Measurements from ENCODE around the gene BUB1. TPM values are rescaled to one million over a fixed set of nuclear protein-coding genes. Genes with fewer than 3 reads are reported as not detected.

The BUB1 gene
- total RNA-seq, 4 donors from 2014 or later: 1.2 to 7.7 (median 3.2) TPM

DNA sequence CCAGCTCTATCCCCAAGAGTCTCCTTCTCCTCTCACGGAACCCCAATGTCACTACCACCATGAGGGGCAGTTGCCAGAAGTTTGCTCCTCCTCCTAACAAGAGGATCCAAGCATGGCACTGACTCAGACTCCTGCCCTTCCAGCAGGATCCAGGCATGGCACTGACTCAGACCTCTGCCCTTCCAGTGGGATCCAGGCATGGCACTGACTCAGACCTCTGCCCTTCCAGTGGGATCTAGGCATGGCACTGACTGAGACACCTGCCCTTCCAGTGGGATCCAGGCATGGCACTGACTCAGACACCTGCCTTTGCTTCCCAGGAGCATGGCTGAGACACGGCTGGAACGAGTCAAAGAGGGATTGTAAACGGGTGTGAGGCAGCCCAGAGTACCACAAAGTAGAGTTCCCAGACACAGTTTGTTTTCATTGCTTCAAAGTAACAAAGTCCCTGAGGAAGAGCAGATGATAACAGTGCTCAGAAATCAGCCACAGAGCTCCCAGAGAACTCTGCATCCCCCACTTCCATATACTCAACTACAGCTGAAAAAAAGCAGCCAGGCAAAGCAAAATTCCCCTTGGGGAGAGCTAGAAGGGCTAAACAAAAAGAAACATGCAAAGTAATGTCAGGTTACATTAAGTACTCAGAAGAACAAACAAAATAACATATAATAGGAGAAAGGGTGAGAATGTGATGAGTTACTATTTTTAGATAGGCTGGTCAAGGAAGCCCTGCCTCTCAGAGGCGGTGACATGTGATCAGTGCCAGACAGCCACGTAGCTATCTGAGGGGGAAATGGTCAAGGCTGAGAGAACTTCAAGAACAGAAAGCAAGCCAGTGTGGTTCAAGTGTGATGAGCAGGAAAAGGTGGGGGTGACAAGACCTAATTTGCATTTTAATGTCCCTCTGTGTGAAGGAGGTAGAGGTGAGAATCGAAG, 3.0 kb downstream of the BUB1 start:
- no peaks in the 10 kb centered on the region for H3K27me3 ChIP-seq
- no peaks in the 10 kb centered on the region for H3K36me3 ChIP-seq
- 59% methylated on average over 7 of the region's 7 CpGs for WGBS
- no peak for TF ChIP-seq EP300 (IDR thresholded peaks at IDR 0.05)
- TF ChIP-seq POLR2AphosphoS5 (IDR thresholded peaks at IDR 0.05): no peak
- TF ChIP-seq, protein P1, sequence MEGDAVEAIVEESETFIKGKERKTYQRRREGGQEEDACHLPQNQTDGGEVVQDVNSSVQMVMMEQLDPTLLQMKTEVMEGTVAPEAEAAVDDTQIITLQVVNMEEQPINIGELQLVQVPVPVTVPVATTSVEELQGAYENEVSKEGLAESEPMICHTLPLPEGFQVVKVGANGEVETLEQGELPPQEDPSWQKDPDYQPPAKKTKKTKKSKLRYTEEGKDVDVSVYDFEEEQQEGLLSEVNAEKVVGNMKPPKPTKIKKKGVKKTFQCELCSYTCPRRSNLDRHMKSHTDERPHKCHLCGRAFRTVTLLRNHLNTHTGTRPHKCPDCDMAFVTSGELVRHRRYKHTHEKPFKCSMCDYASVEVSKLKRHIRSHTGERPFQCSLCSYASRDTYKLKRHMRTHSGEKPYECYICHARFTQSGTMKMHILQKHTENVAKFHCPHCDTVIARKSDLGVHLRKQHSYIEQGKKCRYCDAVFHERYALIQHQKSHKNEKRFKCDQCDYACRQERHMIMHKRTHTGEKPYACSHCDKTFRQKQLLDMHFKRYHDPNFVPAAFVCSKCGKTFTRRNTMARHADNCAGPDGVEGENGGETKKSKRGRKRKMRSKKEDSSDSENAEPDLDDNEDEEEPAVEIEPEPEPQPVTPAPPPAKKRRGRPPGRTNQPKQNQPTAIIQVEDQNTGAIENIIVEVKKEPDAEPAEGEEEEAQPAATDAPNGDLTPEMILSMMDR (IDR thresholded peaks at IDR 0.05): no peak
- no peak for TF ChIP-seq POLR2A (IDR thresholded peaks at IDR 0.05)
- no peak overlapping the region for H3K27ac ChIP-seq
- no peak for DNase-seq (ENCODE audit: low spot score in 2 of 2)
- H3K9me3 ChIP-seq: no peaks in the 10 kb centered on the region
- H3K4me3 ChIP-seq: no peak overlapping the region
- H3K4me1 ChIP-seq: peaks cover 20% of the 10 kb centered on the region

DNA sequence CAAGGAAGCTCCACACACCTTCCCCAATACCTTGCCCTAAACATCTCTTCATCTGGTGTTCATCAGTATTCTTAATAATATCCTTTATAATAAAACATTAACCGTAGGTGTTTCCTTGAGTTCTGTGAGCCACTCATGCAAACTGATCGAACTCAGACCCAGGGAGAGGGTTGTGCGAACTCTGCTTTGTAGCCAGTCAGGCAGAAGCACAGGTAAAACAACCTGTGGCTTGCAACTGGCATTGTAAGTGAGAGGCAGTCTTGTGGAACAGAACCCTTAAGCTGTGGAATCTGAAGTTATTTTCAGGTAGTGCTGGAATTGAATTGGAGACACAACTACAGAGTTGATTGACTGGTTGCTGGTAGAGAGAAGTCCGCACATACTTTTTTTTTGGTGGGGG, 4.7 kb downstream of the BUB1 start:
- Histone ChIP-seq H3K9me3 (no peaks in the 10 kb centered on the region), H3K4me1 (peaks cover 10% of the 10 kb centered on the region), H3K36me3 (no peaks in the 10 kb centered on the region), H3K27me3 (no peaks in the 10 kb centered on the region), H3K27ac (no peak overlapping the region), H3K4me3 (no peak overlapping the region)
- WGBS: 97% methylated on average over 4 of the region's 4 CpGs
- no peak for DNase-seq (ENCODE audit: low spot score in 2 of 2)
- TF ChIP-seq, protein P1 (IDR thresholded peaks at IDR 0.05): no peak
- no peak for TF ChIP-seq POLR2AphosphoS5 (IDR thresholded peaks at IDR 0.05)

DNA sequence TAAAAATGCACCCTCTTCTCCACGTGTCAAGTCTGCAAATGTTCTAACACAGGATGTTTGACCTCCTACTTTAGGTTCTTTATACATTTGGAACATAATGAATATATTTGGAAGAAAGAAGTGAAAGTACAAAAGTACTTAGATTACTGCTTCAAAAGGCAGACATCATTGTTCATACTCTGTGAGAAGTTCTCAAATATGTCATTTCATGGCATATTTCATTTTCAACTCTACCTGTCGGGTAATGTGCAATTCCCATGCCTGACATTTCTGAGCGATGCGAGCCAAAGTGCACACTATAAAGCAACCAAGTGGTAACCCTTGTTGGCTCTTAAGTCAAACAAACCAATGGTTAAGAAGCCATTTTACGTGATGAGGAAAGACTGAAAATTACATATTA, 7.0 kb downstream of the BUB1 start:
- 97% methylated on average over 5 of the region's 5 CpGs for WGBS
- no peaks in the 10 kb centered on the region for H3K9me3 ChIP-seq
- no peaks in the 10 kb centered on the region for H3K27me3 ChIP-seq
- TF ChIP-seq EP300 (IDR thresholded peaks at IDR 0.05) (no peak), POLR2A (IDR thresholded peaks at IDR 0.05) (no peak), POLR2AphosphoS5 (IDR thresholded peaks at IDR 0.05) (no peak)
- TF ChIP-seq, protein P1 (IDR thresholded peaks at IDR 0.05): no peak
- H3K27ac ChIP-seq: no peak overlapping the region
- H3K4me1 ChIP-seq: no peaks in the 10 kb centered on the region
- H3K36me3 ChIP-seq: no peaks in the 10 kb centered on the region
- DNase-seq (ENCODE audit: low spot score in 2 of 2): no peak
- no peak overlapping the region for H3K4me3 ChIP-seq

DNA sequence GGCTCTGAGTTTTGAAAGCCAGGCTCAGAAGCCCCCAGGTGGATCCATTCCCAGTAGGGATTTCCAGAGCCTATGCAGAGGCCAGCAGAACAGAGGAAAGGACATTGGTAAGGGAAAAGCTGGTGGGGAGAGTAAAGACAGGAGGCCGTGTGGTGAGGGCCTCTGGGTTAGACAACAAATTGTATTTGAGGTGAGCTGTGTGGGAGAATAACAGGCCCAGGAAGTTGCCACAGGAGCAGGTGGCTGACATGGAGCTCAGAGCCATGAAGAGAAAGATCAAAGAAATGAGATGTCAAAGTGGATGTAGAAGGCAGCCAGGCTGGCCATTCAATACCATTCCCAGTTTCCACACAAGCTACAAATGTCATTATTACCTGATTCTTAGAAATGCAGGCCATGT, 8.8 kb downstream of the BUB1 start:
- H3K27me3 ChIP-seq: no peaks in the 10 kb centered on the region
- WGBS: 100% methylated on average over 1 of the region's 1 CpG
- no peaks in the 10 kb centered on the region for H3K4me1 ChIP-seq
- no peaks in the 10 kb centered on the region for H3K9me3 ChIP-seq
- no peak overlapping the region for H3K4me3 ChIP-seq
- H3K36me3 ChIP-seq: no peaks in the 10 kb centered on the region
- DNase-seq (ENCODE audit: low spot score in 2 of 2): no peak
- H3K27ac ChIP-seq: no peak overlapping the region
- TF ChIP-seq EP300 (IDR thresholded peaks at IDR 0.05) (no peak), POLR2A (IDR thresholded peaks at IDR 0.05) (no peak), POLR2AphosphoS5 (IDR thresholded peaks at IDR 0.05) (no peak)
- TF ChIP-seq, protein P1 (IDR thresholded peaks at IDR 0.05): no peak

DNA sequence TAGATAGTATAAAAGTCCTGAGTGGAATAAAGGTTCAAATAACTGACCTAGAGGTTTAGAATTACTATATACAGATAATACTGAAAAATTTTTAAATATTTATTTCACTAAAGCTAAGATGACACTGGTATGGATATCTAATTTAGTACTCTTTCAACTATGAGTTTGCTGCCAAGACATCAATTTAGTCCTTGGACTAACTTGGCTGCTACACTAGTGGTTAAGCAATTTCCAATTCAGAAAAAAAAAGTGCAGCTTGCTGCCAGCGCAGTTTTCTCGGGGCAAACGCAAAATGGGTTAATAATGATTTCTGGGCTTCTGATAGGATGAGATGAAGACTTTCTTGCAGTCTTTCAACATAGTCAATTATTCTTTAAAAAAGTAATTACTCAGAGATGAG, 10.8 kb downstream of the BUB1 start:
- DNase-seq (ENCODE audit: low spot score in 2 of 2): no peak
- Histone ChIP-seq H3K9me3 (no peaks in the 10 kb centered on the region), H3K27me3 (no peaks in the 10 kb centered on the region), H3K36me3 (no peaks in the 10 kb centered on the region), H3K4me3 (no peak overlapping the region), H3K4me1 (no peaks in the 10 kb centered on the region), H3K27ac (no peak overlapping the region)
- TF ChIP-seq POLR2A (IDR thresholded peaks at IDR 0.05) (no peak), EP300 (IDR thresholded peaks at IDR 0.05) (no peak), POLR2AphosphoS5 (IDR thresholded peaks at IDR 0.05) (no peak)
- TF ChIP-seq, protein P1 (IDR thresholded peaks at IDR 0.05): no peak
- 65% methylated on average over 3 of the region's 3 CpGs for WGBS
